Stimulated activated CD4-positive, alpha-beta T cell treated with anti-CD3 and anti-CD28 coated beads, Interleukin-1b, Interleukin-23, amount 100 ng/mL, for 24 hours (primary cell): ENCODE data around the gene IGSF8.

Experiments
- DNase-seq, 4 experiments: peaks; one replicate each; pipeline ENCODE4 v3.0.0-alpha.2; 2020; ENCODE audit warnings: low read depth in 4 of 4, low spot score in 1 of 4

IGSF8 gene

DNA sequence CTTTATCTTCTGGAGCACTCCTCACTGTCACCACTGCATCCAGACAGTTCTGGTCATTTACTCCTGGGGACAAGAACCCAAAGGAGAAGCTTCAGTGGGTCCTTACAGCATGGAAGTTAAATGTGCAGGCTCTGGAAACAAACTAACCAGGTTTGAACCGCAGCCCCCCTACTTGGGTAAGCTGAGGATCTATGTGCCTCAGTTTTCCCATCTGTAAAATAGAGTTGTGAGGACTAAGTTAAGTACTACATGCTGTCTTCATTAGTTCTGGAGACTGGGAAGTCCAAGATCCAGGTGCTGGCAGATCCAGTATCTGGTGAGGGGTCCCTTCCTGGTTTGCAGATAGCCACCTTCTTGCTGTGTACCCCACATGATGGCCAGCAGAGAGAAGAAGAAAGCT is 9.1 kb upstream of the IGSF8 start:
- DNase-seq = no peak

DNA sequence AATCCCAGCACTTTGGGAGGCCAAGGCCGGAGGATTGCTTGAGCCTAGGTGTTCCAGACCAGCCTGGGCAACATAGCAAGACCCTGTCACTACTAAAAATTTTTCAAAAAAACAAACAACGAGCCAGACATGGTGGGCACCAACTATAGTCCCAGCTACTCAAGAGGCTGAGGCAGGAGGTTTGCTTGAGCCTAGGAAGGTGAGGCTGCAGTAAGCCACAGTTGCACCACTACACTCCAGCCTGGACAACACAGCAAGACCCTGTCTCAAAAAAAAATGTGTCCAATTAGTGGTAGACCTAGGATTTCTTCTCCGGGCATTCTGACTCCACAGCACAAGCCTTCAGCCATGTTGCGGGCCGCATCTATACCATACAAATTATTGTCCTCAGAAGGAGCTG is 6.7 kb upstream of the IGSF8 start:
- DNase-seq = no peak

DNA sequence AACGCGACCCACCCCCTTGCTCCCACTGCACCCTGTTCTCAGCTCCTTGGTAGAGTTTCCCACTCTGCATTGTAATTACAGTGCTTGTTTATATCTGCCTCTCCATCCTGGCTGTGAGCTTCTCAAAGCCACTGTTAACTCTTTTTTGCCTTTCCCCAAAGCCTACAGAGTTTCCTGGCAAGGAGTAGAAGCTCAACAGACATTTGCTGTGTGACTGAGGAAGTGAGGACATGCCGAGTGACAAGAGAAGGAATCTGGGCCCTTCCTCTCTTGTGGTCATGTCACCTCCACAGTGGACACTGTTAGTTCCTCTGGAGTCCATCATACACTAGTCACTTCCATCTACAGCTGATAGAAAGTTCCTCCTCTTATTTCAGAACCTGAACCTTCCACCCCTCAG is 6.1 kb upstream of the IGSF8 start:
- no peak for DNase-seq

DNA sequence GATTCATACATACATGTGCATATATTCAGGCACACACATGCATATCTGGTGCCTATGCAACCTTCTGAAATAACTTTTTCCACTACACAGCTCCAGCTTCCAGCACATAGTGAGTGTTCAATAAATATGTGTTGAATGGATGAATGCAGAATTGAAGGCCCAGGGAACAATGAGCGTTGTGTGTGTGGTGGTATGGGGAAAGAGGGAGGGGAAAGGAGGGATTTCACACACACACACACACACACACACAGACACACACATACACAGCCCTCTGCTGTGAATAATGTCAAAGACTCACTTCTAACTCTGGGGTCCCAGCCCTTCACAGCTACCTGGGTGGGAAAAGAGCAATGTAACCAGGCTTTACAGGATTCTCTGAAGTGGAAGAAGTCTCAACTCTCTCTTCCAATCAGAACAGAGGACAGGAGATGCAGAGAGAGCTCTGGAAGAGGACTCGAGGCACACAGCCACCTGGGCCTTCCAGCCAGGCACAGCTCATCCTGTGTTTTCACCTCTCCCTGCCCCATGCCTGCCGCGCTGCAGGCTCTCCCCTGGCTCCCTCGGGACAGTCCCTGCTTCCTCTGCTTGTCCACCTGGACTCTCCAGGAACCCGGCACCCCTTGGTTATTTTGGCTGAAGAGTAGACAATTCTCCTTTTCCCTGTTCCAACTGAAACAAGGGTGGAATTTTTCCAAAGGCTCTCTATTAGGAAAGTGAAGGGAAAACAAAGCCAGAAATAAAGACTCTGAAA is 5.4 kb upstream of the IGSF8 start:
- no peak for DNase-seq

DNA sequence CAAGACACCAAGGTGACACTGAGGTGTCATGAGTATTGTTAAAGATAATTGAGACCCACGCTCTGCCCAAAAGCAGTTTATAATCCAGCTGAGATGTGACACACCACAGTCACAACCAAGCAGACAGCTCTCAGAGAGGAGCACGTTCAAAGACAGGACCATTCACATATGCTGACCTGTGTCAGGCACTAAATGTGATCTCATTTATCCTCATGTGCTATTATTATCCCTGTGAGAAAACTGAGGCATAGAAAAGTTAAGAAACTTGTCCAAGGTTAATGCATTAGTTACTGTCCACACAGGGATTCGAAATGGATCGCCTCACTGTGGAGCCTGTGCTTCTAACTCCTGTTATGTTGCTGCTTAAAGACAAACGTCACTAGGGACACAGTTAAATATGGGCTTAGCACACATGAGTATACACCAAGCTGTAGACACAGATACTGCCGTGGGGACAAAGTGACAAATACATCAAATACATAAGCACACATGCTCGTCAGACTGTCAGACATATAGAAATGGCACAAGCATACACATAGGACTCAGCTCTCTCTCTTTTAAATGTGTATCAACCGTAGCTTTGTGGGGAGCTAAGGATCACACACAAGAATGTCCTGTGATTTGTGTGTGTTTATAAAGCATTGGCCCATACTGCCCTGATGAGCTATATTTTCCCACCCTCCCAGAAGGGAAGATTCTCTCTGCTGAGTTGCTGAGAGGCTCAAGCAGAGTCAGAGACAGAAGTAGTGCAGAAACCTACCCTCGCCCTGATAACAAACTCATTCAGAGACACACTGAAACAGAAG is 3.5 kb upstream of the IGSF8 start:
- no peak for DNase-seq

DNA sequence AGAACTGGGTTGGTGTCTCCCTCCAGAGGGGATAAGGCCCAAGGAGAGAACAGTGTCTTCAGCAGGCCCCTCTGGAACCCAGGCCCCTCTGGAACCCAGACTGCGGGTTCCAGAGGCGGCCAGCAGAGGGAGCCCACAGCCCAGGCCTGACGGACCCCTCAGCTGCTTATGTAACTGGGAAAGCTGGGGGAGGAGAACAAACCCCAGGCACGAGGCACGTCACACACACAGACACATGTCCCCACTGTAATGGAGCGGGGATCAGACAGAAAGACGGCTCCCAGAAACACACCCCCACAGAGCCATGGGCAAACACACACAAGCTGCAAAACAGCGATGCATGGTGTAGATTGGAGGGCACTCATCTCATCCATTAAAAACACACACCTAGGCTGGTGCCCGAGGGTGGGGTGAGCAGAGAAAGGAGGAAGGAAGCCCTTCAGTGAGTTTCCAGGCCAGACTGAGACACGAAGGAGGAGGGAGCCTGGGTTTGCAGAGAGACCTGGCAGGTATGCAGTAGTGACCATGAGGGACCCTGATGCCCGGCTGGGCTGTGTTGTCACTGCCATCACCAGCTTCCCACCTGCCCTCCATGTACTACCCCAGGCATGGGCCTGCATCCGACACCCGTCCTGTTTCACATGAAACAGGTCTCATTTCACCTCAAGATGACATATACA is 2.8 kb upstream of the IGSF8 start:
- DNase-seq = peak; percentile 34 to 58 (median 54)

DNA sequence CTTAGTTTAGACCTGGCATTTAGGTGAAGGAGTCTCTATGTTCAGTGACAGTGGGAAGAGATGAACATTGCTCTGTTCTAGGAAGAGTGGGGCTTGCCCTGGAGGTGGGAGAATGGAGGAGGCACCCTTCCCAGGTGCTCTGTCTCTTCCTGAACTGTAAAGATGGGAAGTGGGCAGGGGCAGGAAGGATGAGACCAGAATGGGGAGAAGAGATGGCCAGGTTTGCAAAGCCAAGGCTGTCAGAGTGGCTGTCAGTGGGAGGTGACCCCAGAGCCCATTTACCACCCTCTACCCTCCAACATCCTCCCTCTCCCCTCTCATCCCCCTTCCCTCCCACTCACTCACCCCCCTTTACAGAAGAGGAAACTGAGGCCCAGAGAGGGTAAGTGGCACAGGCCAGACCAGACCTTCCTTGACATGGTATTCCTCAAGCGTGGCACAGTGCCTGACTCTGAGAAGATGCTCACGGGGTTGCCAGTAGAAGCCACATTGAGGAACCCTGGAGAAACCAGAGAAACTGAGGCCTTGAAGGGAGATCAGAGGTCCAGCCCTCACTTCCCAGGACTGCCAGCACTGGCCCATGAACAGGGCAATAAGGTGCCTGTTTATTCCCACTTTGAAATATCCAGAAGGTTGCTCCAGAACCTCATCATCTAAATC is 1.4 kb upstream of the IGSF8 start:
- no peak for DNase-seq

DNA sequence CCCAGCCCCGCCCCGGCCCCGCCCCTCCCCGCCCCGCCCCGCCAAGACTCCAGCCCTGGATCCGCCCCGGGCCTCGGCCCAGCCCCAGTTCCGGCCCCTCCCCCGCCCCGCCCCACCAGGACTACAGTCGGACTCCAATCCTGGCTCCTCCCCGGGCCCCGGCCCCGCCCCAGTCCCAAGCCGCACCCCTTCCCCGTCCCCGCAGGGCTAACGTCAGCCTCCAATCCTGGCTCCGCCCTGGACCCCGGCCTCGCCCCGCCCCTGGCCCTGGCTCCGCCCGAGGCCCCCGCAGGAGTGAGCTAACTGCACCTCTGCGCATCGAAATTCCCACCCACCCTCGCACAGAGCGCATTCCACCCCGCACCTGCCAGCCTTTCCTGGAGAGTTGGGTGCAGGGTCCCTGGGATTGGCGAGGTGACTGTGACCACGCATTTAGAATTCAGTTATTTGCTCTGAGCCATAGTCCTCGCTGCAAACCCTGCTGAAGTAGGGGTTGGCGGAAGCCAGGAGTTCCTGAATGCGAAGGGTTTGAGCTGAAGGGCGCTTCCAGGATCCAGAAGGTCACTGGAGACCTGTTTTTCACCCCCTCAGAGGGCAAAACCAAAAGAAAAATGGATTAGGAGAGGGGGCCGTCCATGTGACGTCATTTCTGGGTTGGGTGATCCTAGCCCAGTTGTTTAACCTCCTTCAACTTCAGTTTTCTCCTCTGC is 588 bp upstream of the IGSF8 start:
- DNase-seq = peak; percentile 95 to 99 (median 98)

DNA sequence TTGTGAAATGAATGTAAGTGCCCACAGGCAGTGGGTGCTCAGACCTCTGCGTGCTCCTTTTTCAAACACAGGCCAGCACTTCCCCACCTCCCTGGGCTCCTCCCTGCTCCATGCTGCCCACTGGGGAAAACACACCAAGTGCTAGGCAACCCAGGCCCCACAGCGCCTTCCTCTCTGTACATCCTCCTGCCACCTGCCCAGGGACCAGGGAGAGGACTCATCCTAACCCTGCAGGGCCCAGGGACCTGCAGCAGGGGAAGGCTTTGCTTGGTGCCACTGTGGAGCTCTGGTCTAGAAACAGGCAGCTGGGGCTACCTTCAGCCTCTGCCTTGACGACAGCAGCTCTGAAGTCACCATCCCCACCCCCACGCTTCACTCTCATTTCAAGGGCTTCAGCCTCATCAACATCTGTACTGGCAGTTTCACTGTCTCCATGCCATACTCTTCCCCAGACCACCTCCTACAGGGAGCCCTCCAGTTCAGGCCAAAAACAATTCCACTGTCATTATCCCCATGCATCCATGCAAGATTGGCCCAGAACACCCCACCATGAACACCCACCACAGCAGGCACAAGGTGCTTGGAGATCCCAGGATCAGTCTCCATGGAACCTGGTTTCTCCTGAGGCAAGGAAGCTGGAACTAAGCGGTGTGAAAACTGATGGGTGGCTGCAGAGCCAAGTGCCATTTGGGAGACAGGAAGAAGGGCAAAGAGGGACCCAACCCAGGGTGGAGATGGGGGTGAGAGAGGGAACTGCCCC is 1.1 kb downstream of the IGSF8 start:
- DNase-seq = peak in 1 of 4 experiments; percentile 30

DNA sequence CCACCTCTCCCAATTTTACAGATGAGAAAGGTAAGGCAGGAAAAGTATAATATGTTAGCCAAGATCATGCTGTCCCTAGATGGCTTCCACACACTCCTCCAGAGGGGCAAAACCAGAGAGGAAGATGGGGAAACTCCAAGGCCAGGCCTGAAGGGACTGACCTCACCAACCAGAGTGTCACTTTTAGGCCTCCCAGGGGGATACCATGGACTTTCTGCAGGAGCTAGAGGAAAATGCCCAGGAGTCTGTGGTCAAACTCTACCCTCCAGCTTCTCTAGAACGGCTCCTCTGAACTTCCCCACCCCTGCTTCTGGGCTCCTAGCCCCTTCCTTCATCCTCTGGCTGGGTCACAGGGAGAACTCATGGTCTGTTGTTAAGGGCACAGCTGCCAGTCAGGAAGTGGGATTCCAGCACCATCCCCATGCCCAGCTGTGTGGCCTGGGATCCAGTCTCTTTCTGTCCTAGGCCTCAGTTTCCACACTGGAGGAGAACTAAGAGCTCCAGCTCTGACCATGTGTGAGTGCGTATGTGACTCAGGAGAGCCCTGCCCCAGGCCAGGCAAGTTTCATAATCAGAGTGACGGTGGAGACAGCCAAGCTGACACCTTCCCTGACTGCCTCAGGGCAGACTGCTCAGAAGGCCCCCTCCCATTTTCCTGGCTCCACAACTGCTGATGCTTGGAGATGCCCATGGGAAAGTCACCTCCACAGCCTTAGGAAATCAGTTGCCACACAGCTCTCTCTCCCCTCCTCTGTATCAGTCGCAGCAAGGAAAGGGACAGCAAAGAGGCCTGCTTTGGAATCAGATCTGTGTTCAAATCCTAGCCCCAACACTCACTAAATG is 1.9 kb downstream of the IGSF8 start:
- DNase-seq = no peak

DNA sequence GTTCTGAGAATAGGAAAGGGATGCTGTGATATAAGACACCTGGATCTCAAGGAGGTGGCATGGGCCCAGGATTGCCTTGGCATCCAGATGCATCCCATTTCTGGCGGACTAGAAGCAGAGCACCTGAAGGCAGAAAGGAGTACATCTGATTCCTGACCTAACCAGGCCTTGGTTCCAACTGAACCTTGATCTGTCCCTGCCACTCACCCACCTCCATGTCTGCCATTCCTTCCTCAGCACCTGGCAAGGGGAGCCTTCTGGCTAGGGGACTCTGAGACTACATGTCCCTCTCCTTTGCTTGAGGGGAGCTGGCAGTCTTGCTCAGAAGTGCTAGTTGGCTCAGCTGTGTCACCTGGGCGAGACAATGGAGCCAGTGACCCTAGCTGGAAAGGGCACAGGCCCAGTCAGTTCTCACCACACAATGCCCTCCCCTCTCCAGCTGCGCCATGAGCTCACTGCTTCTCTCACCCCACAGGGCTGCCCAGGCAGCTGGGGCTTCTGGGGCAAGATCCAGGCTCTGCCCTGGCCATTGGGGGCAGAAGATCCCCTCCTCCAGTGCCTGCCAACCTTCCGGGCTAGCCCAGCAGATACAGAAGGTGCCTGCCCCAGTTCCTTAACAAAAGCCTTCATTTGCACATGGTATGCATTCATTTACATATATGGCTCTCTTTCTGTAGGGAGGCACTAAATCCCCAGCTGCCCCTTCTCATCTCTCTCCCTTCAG is 2.9 kb downstream of the IGSF8 start:
- DNase-seq = no peak

DNA sequence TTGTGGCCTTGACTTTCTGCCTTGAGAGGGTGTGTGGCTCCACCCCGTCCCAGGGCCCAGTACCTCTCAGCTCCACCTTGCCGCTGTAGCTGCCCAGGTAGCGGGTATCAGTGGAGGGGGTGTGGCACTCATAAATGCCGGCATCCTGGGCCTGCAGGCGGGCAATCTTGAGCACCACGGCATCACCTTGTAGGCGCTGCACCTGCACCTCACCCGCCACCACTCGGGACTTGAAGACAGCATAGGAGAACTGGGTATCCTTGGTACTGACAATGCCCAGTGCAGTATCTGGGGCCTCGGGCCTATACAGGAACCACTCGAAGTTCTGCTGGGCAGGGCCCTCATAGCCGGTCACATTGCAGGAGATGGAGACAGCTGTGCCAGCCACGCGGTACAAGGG is 3.6 kb downstream of the IGSF8 start:
- DNase-seq = no peak

DNA sequence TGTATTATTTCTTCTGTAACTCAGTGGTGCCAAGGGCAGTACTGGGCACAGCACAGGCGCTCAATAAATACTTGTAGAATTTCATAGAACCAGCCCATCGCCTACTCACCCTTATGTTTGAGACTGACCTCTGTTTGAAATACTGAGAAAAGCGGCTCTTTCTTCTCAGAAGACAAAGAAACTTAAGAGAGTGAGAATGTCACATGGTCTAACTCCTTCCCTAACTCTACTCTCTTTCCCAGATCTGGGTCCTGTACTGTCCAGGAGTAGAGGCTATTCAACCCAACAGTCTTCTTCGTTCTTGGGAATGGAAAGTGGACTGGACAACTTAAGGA is 4.2 kb downstream of the IGSF8 start:
- DNase-seq = no peak

DNA sequence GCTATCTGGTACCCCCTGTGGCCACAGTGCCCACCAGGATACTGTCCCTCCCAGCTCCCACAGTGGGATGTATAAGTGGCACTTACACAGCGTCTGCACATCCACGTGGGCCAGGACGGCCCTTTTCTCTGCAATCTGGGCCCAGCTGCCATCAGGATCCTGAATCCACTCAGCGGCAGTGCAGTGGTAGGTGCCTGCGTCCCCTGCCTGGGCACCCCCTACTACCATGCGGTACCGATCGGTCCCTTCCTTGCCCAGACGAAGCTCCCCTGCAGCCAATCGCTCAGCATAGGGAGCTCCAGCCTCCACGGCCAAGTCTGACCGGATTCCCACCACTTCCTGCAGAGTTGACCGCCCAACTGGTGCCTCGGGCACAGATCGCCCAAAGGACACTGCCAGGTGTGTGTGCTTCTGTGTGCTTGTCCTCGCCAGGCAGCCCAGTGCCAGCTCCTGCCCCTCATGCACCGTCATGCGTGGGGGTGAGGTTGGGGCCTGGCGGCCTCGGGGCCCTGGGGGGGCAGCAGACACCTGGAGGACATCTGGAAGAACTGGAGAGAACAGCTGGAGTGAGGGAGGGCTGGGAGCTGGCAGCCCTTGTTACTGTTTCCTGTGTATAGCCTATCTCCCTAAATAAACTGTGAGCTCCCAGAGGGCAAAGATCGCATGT is 4.7 kb downstream of the IGSF8 start:
- DNase-seq = no peak

DNA sequence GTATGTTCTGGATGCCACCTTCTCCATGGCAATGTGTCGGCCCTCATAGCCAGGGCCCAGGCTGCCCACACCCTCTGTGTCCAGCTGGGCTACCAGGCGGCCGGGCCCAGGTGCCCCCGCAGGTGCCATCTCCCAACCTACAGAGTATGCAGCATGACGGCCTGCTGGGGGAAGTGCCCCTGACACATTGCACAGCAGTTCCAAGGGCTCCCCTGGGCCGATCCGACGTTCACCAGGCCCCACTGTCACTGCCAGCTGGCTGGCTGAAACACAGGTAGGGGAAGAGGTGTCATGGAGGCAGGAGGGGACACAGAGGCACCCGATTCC is 5.4 kb downstream of the IGSF8 start:
- no peak for DNase-seq

DNA sequence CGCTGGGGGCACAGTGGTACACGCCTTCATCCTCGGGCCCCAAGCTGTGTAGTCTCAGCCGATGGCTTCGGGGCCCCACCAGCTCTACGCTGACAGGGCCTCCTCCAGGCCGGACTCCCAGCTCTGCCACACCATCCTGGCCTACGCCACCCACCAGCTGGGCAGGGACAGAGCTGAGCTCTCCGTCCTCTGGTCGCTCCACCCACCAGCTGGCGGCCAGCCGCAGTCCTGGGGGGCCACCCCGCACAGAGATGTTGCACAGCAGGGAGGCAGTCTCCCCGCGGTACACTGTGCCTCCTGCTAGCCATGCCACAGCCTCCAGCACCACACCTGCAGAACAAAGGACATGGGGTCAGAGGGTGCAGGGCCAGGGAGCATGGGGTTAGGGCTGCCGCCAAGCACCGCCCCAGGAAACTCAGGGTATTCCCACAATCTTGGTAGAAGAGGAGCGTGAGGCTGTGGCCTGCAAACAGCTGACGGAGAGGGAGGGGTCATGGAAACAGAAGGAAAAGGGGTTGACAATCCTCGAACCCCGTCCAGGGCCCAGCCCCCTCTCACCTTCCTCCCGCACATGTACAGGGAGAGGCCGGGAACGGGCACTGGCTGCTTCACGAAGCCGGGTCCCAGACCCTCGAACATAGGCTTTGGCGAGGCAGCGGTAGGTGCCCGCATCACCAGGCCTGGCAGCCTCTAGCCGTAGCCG is 5.9 kb downstream of the IGSF8 start:
- no peak for DNase-seq

DNA sequence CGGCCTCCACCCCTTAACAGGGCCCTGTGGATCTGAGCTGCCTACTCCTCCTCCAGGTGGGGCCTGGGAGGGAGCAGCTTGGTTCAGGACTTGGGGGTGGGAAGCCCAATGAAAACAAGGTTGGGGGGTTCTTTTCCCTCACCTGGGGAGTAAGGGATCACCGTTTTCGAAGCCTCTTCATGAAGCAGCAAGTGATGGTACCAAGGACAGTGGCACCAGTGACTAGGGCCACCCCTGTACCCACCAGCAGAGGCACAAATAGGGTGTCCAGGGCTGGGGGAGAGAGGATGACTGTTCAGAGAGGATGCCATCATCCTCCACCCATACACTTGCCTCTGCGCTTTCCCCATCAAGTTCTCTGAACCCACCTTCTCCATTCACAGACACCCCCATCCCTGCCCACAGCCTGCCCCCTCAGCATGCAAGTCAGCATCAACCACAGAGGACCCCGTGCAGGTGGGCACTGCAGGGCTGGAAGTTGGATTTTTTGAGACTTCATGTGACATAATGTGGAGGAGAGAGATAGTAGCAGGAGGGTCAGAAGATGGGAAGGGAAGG is 6.7 kb downstream of the IGSF8 start:
- DNase-seq = no peak
